Measurements from ENCODE around the gene RASL10A.

RASL10A gene

DNA sequence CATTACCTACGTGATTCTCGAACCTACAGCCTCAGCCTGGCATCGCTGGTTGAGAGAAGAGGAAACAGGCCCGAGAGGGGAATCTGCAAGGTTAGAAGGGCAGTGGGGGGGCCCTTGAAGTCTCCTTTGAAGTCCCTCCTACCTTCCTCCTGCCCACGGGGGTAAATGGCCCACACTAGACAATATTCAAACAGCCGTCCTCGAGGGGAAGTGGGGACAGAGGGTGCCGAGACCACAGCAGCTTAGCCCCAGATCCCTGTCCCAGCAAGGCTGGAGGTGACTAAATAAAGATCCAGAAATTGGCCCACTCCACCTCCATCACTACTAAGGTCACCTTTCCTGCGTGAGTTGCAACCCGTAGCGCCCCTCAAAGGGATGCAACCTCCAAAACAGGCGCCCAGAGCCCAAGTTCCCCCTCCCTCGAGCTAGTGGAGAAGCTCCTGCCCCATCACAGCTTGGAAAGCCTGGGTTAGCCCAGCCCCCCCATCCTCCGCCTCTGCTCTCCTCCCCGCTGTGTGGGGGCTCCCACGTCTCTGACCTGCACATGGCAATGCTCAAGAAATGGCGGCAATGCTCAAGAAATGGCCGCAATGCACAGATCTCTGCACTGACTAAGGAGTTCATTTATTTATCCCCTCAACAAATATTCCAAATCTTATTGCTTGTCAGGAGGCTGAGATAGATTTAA lies 788 bp upstream of the RASL10A start:
- no peak for DNase-seq

GRCh38 chr22:29314537-29315285 lies 786 bp downstream of the RASL10A start:
- DNase-seq, result no peak

DNA sequence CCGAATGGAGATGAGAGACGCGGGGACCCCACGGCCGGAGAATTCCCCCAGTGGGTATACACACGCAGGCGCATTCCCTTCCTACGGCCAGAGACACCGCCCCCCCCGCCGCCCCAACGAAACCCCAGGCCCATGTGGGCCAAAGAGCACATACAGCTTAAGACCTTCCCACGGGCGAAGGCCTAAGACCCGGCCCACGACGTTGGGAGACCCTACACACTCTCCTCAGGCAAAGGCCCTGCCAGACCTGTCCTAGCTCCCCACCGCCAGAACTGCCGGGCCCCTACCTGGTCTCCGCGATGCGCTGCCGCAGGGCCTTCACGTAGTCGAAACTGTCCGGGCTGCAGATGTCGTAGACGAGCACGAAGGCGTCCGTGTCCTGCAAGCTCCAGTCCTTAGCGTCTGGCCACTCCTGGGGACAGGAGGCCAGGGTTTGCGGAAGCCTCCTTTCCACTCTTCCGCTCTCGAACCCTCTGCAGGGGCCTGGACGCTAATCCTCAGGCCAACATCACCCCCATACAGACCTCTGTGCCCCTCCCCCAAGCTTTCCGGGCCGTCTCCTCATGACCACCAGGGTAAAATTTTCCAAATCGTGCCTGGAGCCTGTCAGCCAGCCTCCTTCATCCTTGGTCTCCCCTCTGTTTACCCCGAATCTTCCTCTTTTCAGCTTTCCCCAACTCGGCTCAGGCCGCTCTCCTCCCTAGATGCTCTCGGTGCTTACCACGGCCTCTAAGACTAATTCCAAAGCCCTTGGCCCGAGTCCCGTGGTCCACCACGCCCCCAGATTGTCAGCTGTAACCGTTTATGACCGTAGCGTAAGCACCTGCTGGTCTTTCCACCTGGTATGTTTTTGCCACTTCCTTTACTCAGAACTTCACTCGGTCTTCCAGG lies 1.7 kb downstream of the RASL10A start:
- no peak for DNase-seq

GRCh38 chr22:29313126-29313575 lies 2.3 kb downstream of the RASL10A start:
- DNase-seq, result no peak

DNA sequence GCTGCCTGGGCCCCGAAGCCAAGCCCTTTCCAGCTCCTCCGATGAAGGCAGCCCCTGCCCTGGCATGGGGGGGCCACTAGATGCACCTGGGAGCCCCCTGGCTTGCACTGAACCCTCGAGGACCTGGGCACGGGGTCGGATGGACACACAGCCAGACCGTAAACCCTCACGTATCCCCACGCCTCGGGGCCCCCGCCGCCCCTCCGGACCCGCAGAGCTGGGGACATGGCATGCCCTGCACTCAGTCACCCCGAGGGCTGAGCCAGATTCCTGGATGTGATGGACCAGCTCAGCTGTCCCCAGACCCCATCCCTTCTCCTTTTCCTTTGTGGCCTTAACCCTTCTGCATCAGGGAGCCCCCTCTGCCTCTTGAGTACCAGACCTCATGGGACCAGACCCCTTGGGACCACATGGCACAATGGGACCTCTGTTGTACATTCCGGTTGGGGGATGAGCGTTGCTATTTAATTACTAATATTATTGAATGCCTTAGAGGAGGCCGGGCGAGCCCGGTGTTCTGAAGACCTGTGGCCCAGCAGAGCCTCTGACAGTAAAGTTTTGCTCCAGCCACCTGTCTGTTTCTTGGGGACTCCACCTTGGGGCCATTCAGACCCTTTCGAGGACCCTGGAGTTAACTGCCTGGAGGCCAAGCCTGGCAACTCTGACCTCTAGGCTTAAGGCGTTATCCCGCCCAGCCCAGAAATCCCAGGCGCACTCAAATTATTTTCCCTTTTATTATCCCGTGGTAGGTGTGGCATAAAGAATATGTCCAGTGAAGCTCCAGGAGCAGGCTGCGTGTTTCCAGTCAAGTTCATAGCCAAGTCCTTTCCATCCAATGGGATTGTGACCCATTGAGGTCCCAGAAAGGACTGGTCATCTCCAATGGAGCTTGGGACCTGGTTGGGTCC lies 3.0 kb downstream of the RASL10A start:
- DNase-seq, result no peak

- DNase-seq, result no peak
Measured at GRCh38 chr22:29311464-29312217, 3.9 kb downstream of the RASL10A start.

DNA sequence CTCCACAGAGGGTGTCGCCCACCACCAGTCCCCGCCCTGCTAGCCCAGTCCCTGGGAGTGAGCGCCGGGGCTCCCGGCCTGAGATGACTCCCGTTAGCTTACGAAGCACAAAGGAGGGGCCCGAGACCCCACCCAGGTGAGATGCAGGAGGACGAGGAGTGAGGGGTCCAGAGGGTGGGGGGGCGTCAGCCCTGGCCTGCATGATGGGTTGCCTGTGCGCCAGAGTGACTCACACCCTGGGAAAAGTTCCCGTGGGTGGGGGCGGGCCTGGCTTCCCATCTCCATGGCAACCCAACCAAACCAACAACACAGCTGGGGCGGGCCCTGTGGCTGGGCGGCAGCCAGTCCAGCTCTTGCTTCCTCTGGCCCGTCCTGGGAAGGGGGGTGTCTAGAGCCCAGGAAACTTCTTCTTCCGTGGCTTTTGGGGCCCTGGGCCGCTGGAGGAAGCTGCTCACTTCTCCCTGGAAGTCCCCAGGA lies 4.6 kb downstream of the RASL10A start:
- peak; percentile 52 for DNase-seq

GRCh38 chr22:29310065-29310862 lies 5.2 kb downstream of the RASL10A start:
- DNase-seq, result no peak

DNA sequence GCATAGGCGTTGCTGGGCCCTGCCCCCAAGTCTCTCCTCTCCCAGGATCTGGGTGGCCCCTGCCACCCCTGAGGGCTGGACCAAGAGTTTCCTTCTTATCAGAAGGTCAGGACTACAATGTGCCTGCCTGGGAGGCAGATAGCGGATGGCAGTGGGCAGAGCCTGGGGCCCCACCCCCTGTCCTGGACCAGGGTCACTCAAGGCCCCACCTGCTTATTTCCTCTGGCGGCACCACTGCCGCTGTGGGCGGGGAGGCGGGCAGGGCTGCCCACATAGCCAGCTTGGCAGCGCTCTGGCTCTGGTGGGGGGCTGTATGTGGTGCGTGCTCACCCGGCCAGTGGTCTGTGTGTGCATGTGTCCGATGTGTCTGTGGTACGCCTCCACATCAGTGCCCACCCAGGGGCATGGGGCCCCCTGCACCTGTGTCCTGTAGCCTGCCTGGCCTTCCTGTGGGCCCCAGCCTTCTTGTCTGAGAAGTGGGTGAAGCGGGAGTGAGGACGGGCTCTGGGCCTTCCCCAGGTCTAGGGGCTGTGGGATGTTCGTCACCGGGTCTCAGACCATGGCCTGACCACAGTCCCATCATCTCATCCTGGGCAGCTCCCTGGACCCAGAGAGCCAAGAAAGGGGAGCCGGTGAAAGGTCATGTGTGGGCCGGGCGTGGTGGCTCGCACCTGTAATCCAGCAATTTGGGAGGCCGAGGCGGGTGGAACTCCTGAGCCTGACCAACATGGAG lies 6.0 kb downstream of the RASL10A start:
- no peak for DNase-seq

DNA sequence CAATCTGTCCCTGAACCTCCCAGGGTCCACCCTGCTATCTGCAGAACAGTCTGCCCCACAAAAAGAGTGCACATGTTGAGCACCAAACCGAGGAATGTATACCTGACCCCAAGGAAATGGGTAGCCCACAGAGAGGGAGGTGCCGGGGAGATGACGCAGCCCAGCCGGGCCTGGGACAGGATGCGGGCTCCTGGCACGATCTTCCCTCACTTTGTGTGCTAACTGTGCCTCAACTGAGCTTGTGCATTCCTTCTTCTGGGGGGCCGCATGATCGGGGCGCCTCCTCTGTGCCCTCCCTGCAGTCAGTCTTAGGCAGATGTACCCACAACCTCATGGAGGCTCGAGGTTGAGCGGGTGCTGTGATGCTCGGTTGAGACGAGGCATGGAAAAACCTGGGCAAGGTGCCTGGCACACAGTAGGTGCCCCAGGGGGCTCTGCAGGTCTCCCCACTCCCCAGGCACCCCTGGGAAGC lies 6.7 kb downstream of the RASL10A start:
- DNase-seq, result no peak

- DNase-seq, result no peak
Measured at GRCh38 chr22:29308148-29308790, 7.2 kb downstream of the RASL10A start.

DNA sequence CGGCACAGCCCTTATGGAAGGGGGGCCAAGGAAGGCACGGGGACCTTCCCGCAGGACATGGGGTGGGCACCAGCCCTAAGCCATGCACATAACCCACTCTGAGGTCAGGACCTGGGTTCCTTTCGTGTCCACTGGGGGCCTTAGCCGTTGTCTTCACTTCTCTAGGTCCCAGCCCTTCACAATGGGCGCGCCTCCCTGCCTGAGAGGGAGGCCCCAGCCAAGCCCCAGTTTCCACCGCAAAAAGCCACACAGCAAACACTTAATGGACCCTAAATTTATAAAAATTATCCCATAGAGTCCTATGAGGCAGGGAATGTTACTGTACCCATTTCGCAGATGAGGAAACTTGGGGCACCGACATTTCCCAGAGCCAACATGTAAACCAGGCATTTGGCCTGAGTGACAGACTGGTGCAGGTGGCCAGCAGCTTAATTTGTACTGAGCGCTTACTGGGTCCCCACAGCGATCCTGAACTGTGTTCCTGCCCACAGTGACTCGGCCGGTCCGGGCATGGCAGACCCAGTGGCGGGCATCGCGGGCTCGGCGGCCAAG lies 7.8 kb downstream of the RASL10A start:
- DNase-seq, result no peak

GRCh38 chr22:29306835-29307595 lies 8.5 kb downstream of the RASL10A start:
- no peak for DNase-seq

DNA sequence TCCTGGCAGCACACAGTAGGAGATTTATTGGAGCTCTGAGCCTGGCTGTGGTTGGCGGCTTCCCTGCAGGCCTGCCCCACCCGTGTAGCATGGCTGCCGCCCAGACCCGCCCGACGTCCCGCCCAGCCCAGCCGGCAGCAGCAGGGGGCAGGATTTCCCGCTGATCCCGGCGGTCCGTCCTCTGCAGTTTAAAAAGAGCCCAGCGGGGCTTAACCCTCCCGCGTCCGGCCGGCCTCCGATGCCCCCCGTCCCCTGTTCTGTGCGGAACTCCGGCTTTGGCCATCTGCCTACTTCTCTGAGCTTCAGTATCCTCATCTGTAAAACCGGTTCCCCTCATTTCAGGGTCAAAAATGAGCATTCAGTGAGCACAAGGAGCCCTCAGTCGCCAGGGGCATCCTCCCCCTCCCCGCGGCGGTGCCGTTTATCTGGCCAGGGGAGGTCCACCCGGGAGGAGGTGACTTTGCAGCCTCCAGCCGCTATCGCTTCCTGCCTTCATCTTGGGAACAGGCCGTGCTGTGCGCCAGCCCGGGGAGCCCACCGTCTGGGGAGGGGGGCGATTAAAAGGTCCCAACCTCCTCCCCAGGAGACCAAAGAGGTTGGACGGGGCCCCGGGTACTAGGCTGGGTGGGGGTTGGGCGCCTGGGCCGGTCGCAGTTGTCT lies 9.2 kb downstream of the RASL10A start, which contains the start of gene GAS2L1:
TSS of gene GAS2L1 (plus strand) at position 476 of the 660 bp plus-strand sequence. CDS start 1,456 bp downstream, outside the sequence.
- peak; percentile 43 for DNase-seq

DNA sequence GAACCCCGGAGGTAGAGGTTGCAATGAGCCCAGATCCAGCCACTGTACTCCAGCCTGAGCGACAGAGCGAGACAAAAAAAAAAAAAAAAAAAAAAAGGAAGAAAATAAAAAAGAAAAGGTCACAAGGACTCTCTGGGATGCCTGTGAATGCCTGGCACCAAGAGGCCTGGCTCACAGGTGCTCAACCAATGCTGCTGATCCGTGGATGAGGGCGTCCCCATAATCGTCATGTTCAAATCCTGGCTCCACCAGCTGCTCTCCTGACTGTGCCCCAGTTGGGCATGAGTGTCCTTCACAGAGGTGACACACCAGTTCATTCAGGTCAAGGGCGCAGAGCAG lies 9.7 kb downstream of the RASL10A start:
- DNase-seq, result no peak

DNA sequence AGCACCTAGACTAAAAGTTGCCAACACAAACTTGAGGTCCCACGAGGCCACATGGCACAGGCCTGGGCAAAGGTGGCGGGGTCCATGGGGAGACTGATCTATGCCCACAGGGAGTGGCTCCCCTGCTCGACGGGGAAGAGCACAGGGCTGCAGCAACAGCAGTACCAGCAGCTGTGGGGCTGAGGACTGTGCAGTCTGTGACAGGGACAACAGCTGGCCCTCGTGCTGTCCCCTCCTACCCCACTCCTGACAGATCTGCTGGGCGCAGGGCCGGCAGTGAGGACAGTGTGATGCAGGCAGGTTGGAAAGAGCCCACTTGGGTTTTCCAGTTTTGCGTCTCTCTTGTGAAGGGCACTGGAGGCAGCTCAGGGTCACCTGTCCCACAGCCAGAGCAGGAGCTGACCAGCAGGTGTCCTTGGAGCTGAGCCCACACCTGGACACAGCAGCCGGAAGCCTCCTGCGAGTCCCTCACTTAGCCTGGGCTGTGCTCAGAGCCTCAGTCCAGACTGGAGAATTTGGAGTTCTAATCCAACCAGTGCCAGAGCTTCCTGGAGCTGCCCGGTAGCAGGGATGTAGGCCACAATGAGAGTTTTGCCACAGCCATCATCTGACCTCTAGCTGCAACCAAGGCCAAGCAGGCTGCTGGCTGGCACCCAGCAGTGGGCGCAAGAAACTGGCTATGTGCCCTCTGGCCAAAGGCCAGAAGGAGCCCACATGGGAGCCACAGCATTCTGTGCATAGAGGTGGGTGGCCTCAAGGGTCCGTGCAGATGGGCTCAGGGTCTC lies 12.6 kb downstream of the RASL10A start:
- DNase-seq, result no peak

GRCh38 chr22:29302402-29302680 lies 13.2 kb downstream of the RASL10A start:
- DNase-seq, result no peak

Measured in activated naive CD4-positive, alpha-beta T cell treated with anti-CD3 and anti-CD28 coated beads, Interleukin-2, amount 50 U/mL, for 16 hours (primary cell).